GM18499 (cell line): ENCODE data around the gene ATP9A.
"Not testable (repeated sequence)": the region's sequence is repeated elsewhere in the genome, so short reads cannot be mapped to it uniquely, and the experiment has no call there.

Experiments used
- ATAC-seq: cut with Tn5 transposase; IDR thresholded peaks from one replicate; pipeline ENCODE4 v1.9.1; 2021; ENCODE audit warnings: moderate number of reproducible peaks; ENCODE audit not compliant: insufficient read depth, unreplicated experiment

Gene ATP9A

DNA sequence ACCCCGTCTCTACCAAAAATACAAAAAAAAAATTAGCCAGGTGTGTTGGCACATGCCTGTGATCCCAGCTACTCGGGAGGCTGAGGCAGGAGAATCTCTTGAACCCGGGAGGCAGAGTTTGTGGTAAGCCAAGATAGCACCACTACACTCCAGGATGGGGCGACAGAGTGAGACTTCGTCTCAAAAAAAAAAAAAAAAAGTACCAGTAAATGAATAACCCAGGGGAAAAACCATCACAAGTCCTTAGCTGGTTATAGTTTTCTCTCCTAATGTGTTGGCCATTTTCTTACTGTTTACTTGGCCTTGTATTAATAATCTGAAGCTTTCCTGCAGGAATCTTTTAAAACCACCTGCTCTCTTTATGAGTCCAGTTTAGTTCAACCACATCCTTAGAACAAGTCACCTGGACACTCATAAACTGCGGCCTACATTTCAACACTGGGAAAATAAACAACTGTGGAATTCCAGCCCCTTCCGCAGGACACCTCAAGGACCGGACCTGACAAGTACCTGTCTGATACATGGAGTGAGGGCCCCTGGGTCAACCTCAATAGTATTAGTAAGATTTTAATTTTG, 102.6 kb downstream of the ATP9A start:
- no peak for ATAC-seq

DNA sequence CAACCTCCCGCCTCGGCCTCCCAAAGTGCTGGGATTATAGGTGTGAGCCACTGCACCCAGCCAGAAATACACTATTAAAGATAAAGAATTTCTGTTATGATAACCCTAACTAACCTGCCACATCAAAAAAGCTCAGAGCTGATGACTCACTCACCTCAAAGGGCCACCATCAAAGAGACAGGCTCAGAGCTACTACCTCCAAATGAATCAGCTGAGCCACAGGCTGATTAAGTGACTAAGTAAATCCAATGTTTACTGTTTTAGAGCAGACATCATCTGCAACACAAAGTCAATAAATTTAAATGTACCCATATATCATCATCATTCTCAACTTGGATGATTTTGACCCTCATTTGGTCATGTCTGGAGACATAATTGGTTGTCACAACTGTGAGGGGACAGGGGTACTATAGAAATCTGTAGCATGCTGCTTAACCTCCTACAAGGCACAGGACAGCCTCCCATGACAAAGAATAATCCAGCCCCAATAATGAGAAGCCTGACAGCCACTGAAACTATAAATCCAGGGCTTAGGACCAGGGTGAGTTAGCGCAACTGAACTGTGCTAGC, 106.5 kb downstream of the ATP9A start:
- peak; percentile 79 for ATAC-seq

DNA sequence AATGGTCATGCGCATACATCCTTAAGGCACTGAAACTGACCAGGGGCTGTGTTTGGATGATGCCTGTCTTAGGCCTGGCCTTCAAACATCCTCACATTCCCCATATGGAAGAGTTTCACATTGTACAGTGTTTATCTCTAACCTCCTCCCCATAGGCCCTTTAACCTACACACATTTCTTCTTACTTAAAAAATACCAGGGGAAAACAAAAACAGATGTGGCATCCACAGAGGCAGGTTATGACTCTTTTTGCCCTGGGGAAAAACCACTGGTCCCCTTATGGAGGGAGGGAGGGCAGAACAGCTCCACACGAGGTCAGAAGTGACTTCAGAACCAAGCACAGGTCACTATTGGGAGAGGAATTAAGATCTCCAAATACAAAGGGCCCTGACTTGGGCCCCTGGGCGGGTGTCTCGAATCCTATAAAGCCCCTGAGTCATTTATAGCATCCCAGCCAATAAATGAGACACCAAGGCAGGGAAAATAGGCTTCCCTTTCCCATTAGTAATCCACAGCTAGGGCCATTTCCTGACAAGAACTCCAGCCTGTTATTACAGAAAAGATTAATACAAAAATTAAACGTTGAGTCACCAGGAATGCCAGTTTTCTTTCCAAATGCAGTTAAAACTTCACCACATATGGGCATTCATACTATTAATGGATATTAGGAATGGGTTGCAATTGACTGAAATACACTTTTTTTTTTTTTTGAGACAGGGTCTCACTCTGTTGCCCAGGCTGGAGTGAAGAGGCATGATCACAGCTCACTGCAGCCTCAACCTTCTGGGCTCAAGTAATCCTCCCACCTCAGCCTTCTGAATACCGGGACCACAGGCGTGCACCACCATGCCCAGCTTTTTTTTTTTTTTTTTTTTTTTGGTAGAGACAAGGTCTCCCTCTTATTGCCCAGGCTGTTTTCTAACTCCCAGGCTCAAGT, 107.2 kb downstream of the ATP9A start:
- ATAC-seq: no peak

- no peak for ATAC-seq
Measured at GRCh38 chr20:51659491-51660050, 108.6 kb downstream of the ATP9A start.

DNA sequence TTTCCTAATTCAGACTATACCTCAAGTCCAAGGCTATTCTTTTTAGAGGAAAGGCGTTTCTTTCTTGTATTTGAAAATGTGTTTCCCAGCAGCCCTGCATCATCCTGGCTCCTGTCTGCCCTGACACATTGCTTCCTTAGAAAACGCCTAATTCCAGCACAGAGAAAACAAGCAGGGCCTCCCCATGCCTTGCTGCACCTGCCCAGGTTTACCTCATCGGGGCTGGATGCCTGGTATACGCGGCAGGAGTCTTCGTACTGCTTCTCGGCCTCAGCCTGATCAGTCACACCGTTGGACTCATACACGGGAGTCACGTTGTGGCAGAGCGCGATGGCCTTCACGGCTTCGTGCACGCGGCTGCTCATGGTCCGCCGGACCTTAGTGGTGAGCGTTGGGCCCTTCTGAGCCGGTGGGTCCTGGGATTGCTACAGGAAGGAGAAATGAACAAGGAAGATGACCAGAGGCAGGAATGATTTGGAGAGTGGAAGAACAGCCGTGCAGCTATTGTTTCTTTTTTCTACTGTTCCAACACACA, 111.4 kb downstream of the ATP9A start:
- no peak for ATAC-seq

GRCh38 chr20:51656089-51656488, 112.1 kb downstream of the ATP9A start:
- ATAC-seq: not testable (repeated sequence)

DNA sequence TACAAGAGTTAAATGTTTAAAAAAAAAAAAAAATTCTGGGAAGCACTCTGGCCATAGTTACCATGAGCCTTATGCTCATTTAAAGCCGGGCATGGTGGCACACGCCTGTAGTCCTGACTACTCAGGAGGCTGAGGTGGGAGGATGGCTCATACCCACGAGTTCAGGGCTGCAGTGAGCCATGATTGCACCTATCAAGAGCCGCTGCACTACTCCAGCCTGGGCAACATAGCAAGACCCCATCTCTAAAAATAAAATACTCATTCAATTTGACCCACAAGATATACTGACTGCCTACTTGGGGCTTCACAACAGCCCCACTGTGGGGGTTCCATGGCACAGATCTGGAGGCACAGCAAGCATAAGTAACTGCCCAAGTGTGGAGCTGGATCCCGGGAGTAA, 113.7 kb downstream of the ATP9A start:
- no peak for ATAC-seq

- ATAC-seq: no peak
Measured at GRCh38 chr20:51654060-51654459, 114.1 kb downstream of the ATP9A start.

DNA sequence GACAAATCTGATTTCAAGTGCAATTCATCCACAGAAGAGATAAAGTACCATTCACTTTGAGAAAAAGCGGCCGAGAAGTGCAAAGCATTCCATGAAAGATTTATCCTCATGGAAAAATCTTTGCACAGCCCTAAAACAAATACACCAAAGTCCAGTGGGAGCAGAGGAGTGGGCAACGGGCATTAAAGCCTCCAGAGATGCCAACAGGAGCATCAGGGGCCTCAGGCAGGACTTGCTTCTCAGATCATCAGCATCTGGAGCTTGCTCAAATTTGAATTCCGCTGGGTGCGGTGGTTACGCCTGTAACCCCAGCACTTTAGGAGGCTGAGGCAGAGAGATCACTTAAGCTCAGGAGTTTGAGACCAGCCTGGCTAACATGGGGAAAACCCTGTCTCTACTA, 115.0 kb downstream of the ATP9A start:
- ATAC-seq: no peak

- no peak for ATAC-seq
Measured at GRCh38 chr20:51651921-51652549, 116.2 kb downstream of the ATP9A start.

DNA sequence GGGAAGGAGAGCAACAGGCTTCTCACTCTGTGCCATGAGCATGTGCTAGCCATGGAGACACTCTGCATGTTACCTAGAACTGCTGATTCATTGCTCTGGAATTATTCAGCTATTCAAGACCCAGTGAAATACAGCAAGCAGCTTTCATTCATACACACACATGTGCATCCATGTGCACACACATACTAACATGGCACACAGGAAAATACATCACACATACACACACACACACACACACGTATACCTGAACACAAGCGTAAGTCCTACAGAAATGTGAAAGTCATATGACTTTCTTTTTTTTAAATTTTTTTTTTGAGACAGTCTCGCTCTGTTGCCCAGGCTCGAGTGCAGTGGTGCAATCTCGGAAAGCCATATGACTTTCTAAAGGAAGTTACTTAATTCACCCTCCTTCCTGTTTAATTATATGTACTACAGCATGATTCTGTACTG, 117.5 kb downstream of the ATP9A start:
- ATAC-seq: peak; percentile 83

- no peak for ATAC-seq
Measured at GRCh38 chr20:51648571-51648947, 119.6 kb downstream of the ATP9A start.

GRCh38 chr20:51647674-51648570, 120.3 kb downstream of the ATP9A start:
- no peak for ATAC-seq

- not testable (repeated sequence) for ATAC-seq
Measured at GRCh38 chr20:51643810-51644209, 124.4 kb downstream of the ATP9A start.

DNA sequence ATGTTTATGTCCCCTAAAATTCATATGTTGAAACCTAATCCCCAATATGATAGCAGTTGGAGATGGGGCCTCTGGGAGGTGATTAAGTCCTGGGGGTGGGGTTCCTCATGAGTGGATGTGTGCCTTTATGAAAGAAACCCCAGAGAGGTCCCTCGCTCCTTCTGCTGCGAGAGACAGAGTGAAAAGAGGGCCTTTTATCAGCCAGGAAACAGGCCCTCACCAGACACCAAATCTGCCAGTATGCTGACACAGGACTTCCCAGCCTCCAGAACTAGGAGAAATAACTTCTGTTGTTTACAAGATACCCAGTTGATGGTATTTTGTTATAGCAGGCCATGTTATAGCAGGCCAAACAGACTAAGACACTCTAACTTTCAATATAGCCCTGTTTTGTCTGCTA, 124.8 kb downstream of the ATP9A start:
- no peak for ATAC-seq

GRCh38 chr20:51641866-51642265, 126.3 kb downstream of the ATP9A start:
- ATAC-seq: no peak

DNA sequence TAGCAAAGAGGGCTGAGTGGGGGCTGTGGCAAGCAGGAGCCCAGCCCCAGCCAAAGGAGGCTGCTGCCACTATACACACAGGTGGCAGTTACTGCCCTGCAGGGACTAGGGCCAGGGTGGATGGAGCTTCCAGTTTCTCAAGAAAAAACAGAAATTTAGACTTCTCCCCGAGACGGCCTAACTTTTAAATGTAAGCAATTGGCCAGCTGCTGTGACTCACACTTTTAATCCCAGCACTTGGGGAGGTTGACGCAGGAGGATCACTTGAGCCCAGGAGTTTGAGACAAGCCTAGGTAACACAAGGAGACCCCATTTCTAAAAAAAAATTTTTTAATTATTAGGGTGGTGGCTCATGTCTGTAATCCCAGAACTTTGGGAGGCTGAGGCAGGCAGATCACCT, 127.4 kb downstream of the ATP9A start:
- ATAC-seq: no peak

DNA sequence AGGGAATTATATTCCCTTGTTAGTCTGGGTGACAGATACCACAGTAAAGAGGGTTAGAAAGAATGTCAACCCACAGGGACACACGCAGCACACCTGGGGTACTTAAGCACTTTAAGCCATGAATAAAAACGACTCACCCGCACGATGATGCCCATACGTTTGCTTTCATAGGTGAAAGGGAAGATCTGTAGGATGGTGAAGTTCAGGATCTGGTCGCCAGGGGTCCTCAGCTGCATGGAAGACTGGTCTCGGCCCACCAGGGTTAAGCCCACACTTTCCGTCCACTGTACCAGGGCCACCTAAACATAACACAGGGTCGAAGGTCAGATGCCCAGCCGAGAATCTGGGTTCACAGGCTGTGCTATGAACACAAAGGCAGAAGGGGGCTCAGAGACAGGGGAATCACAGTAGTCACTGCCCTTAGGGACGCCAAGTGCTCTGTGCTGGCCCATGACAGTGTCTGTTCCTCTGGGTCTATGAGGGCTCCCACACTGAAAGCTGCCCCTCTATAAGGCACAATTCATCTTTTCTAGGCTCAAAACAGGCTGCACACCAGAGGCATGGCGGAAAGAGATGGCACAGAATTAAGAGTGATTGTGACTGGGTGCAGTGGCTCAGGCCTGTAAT, 128.9 kb downstream of the ATP9A start:
- no peak for ATAC-seq

DNA sequence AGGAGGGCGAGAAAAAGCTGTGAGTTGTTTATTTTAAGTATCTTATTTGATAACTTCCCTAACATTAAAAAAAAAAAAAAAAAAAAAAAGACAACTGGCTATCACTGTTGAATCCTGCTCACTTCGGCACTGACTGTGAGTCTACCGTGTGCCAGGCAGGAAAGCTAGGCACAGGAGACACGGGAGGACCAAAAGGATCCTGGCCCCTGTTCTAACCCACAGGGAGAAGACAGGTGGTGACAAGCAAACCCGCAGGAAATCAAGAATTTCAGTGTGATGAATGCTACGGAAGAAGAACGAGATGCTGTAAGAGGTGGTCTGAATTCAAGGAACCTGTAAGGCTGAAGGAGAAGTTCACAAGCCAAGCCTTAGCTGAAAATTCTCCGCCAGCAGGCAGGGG, 130.9 kb downstream of the ATP9A start:
- ATAC-seq: no peak
